H9 (cell line): ENCODE results near the gene PCDH17. TPM values are rescaled to one million over a fixed set of nuclear protein-coding genes. Genes with fewer than 3 reads are reported as not detected.

ENCODE experiments used
- DNase-seq: peaks from one replicate; pipeline ENCODE4 v3.0.0-alpha.2; 2017
- H2AFZ ChIP-seq: one replicate; pipeline ENCODE4 v1.6.1; 2013; ENCODE audit warnings: mild to moderate bottlenecking, low read length, control low read depth, moderate library complexity
- H2AK5ac ChIP-seq: 2 replicates; pipeline ENCODE4 v1.6.1; 2013; ENCODE audit warnings: low read length, control low read depth, mixed read lengths; ENCODE audit not compliant: insufficient read length
- H2BK120ac ChIP-seq: one replicate; pipeline ENCODE4 v1.6.1; 2013; ENCODE audit warnings: low read depth, mild to moderate bottlenecking, low read length, control low read depth, inconsistent platforms; ENCODE audit not compliant: poor library complexity, severe bottlenecking
- H2BK12ac ChIP-seq: 2 replicates; pipeline ENCODE4 v1.6.1; 2013; ENCODE audit warnings: low read length, control low read depth, mixed read lengths, low read depth; ENCODE audit not compliant: insufficient read length
- H2BK15ac ChIP-seq: 2 replicates; pipeline ENCODE4 v1.6.1; 2013; ENCODE audit warnings: low read depth, low read length, control low read depth
- H2BK20ac ChIP-seq: one replicate; pipeline ENCODE4 v1.6.1; 2013; ENCODE audit warnings: low read depth, mild to moderate bottlenecking, low read length, control low read depth, inconsistent platforms; ENCODE audit not compliant: poor library complexity, severe bottlenecking
- H2BK5ac ChIP-seq: 2 replicates; pipeline ENCODE4 v1.6.1; 2013; ENCODE audit warnings: low read length, control low read depth, mixed read lengths; ENCODE audit not compliant: insufficient read length
- H3K14ac ChIP-seq: 2 replicates; pipeline ENCODE4 v1.6.1; 2013; ENCODE audit warnings: low read length, control low read depth; ENCODE audit not compliant: insufficient read depth
- H3K18ac ChIP-seq: 2 replicates; pipeline ENCODE4 v1.6.1; 2013; ENCODE audit warnings: low read depth, mild to moderate bottlenecking, mixed read lengths, low read length, control low read depth; ENCODE audit not compliant: insufficient read length
- H3K23ac ChIP-seq: 2 replicates; pipeline ENCODE4 v1.6.1; 2013; ENCODE audit warnings: low read length, control low read depth, mixed read lengths, low read depth; ENCODE audit not compliant: insufficient read length
- H3K23me2 ChIP-seq: 2 replicates; pipeline ENCODE4 v1.6.1; 2013; ENCODE audit warnings: low read depth, mild to moderate bottlenecking, mixed read lengths, low read length, control low read depth; ENCODE audit not compliant: insufficient read length, poor library complexity, severe bottlenecking
- H3K27ac ChIP-seq: 2 replicates; pipeline ENCODE4 v1.5.1; 2013; ENCODE audit warnings: low read length, control low read depth, mixed read lengths, low read depth; ENCODE audit not compliant: insufficient read length
- H3K27me3 ChIP-seq: 2 replicates; pipeline ENCODE4 v1.6.1; 2013; ENCODE audit warnings: low read length, control low read depth, inconsistent platforms; ENCODE audit not compliant: insufficient read depth
- H3K4ac ChIP-seq: 2 replicates; pipeline ENCODE4 v1.6.1; 2013; ENCODE audit warnings: low read depth, mild to moderate bottlenecking, control low read depth, inconsistent platforms, low read length, moderate library complexity
- H3K4me1 ChIP-seq: 2 replicates; pipeline ENCODE4 v1.6.1; 2013; ENCODE audit warnings: low read length, control low read depth, inconsistent platforms; ENCODE audit not compliant: insufficient read depth
- H3K4me2 ChIP-seq: 2 replicates; pipeline ENCODE4 v1.6.1; 2013; ENCODE audit warnings: low read length, control low read depth, mixed read lengths; ENCODE audit not compliant: insufficient read length, insufficient read depth
- H3K56ac ChIP-seq: 2 replicates; pipeline ENCODE4 v1.6.1; 2013; ENCODE audit warnings: low read depth, mild to moderate bottlenecking, mixed read lengths, low read length, control low read depth; ENCODE audit not compliant: insufficient read length
- H3K79me1 ChIP-seq: 2 replicates; pipeline ENCODE4 v1.6.1; 2013; ENCODE audit warnings: low read depth, mild to moderate bottlenecking, moderate library complexity, low read length, control low read depth, inconsistent platforms; ENCODE audit not compliant: insufficient read depth, poor library complexity, severe bottlenecking
- H3K79me2 ChIP-seq: 2 replicates; pipeline ENCODE4 v1.6.1; 2013; ENCODE audit warnings: low read length, control low read depth, inconsistent platforms; ENCODE audit not compliant: insufficient read depth
- H3K9ac ChIP-seq: 2 replicates; pipeline ENCODE4 v1.6.1; 2013; ENCODE audit warnings: low read length, control low read depth, mixed read lengths; ENCODE audit not compliant: insufficient read length; ENCODE audit errors: extremely low read depth
- H3K9me3 ChIP-seq: one replicate; pipeline ENCODE4 v1.6.1; 2013; ENCODE audit warnings: low read depth, low read length, inconsistent platforms; ENCODE audit not compliant: control insufficient read depth
- H3T11ph ChIP-seq: one replicate; pipeline ENCODE4 v1.6.1; 2013; ENCODE audit warnings: mild to moderate bottlenecking, low read length, control low read depth, inconsistent platforms
- H4K20me1 ChIP-seq: one replicate; pipeline ENCODE4 v1.6.1; 2013; ENCODE audit not compliant: control insufficient read depth, insufficient read length, insufficient read depth
- H4K5ac ChIP-seq: 2 replicates; pipeline ENCODE4 v1.6.1; 2013; ENCODE audit warnings: low read depth, mild to moderate bottlenecking, mixed read lengths, low read length, control low read depth; ENCODE audit not compliant: insufficient read length
- H4K8ac ChIP-seq: replicated peaks from 2 replicates; pipeline ENCODE4 v1.6.1; 2013; ENCODE audit warnings: low read length, control low read depth, mixed read lengths, low read depth; ENCODE audit not compliant: insufficient read length
- H4K91ac ChIP-seq: 2 replicates; pipeline ENCODE4 v1.6.1; 2013; ENCODE audit warnings: low read depth, mild to moderate bottlenecking, moderate library complexity, mixed read lengths, low read length, control low read depth; ENCODE audit not compliant: insufficient read length
- H3K27ac Mint-ChIP-seq, 3 experiments: 2 replicates in 2 of 3; 3 replicates in 1 of 3; pipeline ENCODE4 v1.8.0; 2020 to 2021; ENCODE audit warnings: mixed read lengths in 3 of 3, mild to moderate bottlenecking in 1 of 3, moderate library complexity in 1 of 3
- H3K27me3 Mint-ChIP-seq: 2 replicates; pipeline ENCODE4 v1.8.0; 2021; ENCODE audit warnings: low read depth, mild to moderate bottlenecking, moderate library complexity, mixed read lengths
- H3K36me3 Mint-ChIP-seq, 3 experiments: 2 replicates in 2 of 3; 3 replicates in 1 of 3; pipeline ENCODE4 v1.8.0; 2020 to 2021; ENCODE audit warnings: low read depth in 3 of 3, mixed read lengths in 3 of 3; ENCODE audit not compliant: insufficient read depth in 1 of 3
- H3K4me1 Mint-ChIP-seq, 2 experiments: 2 replicates each; pipeline ENCODE4 v1.8.0; 2020; ENCODE audit warnings: mixed read lengths in 2 of 2
- H3K4me3 Mint-ChIP-seq, 2 experiments: 2 replicates in 1 of 2; 3 replicates in 1 of 2; pipeline ENCODE4 v1.8.0; 2020 to 2021; ENCODE audit warnings: mild to moderate bottlenecking in 2 of 2, mixed read lengths in 2 of 2, moderate library complexity in 1 of 2
- H3K9me3 Mint-ChIP-seq, 2 experiments: 2 replicates in 1 of 2; 3 replicates in 1 of 2; pipeline ENCODE4 v1.8.0; 2020; ENCODE audit warnings: mild to moderate bottlenecking in 2 of 2, mixed read lengths in 2 of 2, moderate library complexity in 1 of 2
- WGBS: extraction: QIAGEN DNeasy Blood & Tissue Kit; methylation state at CpG from one replicate; pipeline ENCODE4 v1.1.7; 2013; ENCODE audit warnings: missing lambda C conversion rate, low lambda C conversion rate, mixed read lengths; ENCODE audit not compliant: insufficient read length; ENCODE audit errors: extremely low coverage; 5-methylcytosine and 5-hydroxymethylcytosine counted together
- total RNA-seq: library from RNA; stranded (reverse); gene quantifications from 2 replicates; pipeline ENCODE4 v1.2.1, GENCODE V29; 2021
- TF ChIP-seq, protein P1 (sequence below): fragments of 200-600 bp; sonication (generic); conservative IDR thresholded peaks from 3 replicates; pipeline ENCODE4 v1.8.0; 2021; ENCODE audit warnings: antibody characterized with exemption, mild to moderate bottlenecking

Gene PCDH17
- total RNA-seq, 1 experiment from 2014 or later = 0.52 TPM

DNA sequence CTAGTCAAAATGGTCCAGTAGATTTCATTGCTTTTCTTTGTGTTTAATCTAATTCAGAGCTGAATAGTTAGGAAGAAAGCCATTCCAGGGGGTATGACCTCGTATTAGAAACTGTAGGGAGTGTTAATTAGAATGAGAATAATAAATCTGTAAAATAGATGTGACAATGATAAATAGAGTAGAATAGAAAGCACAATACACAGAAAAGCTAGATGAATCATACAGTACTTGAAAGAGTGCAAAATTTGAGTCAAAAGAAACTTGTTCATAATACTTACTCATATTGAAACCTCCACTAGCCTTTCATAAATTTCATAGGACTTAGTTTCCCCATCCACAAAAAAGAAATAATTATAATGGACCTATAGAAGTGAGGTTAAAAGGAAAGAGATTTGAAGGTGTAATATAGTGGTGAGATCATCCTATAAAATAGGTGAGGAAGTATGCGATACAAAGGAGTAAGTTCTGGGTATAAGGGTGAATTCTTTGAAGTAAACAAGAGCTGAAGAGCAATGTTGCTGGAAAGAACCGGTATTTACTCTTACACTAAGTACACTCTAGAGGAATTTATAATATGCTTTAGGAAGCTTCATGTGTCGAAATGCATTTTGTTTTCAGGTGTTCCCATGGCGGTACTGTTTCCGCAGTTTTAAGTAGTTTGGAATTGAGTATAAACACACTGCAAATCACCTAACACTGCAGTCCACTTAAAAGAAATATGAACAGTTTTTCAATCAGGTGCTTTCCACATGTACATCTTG, 21.9 kb downstream of the PCDH17 start:
- peaks cover 9 to 13% of the 10 kb centered on the region in 2 experiments for H3K4me1 Mint-ChIP-seq
- Histone ChIP-seq H3T11ph (no peak overlapping the region), H4K91ac (no peak overlapping the region), H3K9me3 (no peaks in the 10 kb centered on the region), H2AK5ac (no peak overlapping the region), H3K27me3 (no peaks in the 10 kb centered on the region), H3K18ac (no peak overlapping the region), H3K9ac (no peak overlapping the region), H3K4me2 (no peak overlapping the region), H2BK120ac (no peak overlapping the region), H3K56ac (no peak overlapping the region), H4K5ac (no peak overlapping the region), H2AFZ (no peak overlapping the region), H3K14ac (no peak overlapping the region), H3K27ac (no peak overlapping the region), H3K79me1 (no peaks in the 10 kb centered on the region), H3K79me2 (no peaks in the 10 kb centered on the region), H2BK12ac (no peak overlapping the region), H4K20me1 (no peaks in the 10 kb centered on the region), H3K23ac (no peak overlapping the region), H2BK5ac (no peak overlapping the region), H4K8ac (no peak overlapping the region), H3K23me2 (no peaks in the 10 kb centered on the region), H3K4ac (no peak overlapping the region), H2BK20ac (no peak overlapping the region), H3K4me1 (no peaks in the 10 kb centered on the region), H2BK15ac (no peak overlapping the region)
- H3K9me3 Mint-ChIP-seq = no peaks in the 10 kb centered on the region
- H3K27me3 Mint-ChIP-seq = no peaks in the 10 kb centered on the region
- no peak for DNase-seq
- H3K36me3 Mint-ChIP-seq = no peaks in the 10 kb centered on the region
- TF ChIP-seq, protein P1, sequence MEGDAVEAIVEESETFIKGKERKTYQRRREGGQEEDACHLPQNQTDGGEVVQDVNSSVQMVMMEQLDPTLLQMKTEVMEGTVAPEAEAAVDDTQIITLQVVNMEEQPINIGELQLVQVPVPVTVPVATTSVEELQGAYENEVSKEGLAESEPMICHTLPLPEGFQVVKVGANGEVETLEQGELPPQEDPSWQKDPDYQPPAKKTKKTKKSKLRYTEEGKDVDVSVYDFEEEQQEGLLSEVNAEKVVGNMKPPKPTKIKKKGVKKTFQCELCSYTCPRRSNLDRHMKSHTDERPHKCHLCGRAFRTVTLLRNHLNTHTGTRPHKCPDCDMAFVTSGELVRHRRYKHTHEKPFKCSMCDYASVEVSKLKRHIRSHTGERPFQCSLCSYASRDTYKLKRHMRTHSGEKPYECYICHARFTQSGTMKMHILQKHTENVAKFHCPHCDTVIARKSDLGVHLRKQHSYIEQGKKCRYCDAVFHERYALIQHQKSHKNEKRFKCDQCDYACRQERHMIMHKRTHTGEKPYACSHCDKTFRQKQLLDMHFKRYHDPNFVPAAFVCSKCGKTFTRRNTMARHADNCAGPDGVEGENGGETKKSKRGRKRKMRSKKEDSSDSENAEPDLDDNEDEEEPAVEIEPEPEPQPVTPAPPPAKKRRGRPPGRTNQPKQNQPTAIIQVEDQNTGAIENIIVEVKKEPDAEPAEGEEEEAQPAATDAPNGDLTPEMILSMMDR = no peak
- no peak overlapping the region; a peak in 2 of 7 replicates for H3K27ac Mint-ChIP-seq
- H3K4me3 Mint-ChIP-seq = no peak overlapping the region
- 100% methylated on average over 1 of the region's 6 CpGs for WGBS
